Thoracic aorta (tissue), 2 donors: ENCODE data around the gene TBC1D10B. TPM values are rescaled to one million over a fixed set of nuclear protein-coding genes. Genes with fewer than 3 reads are reported as not detected.
A peak's percentile ranks its signal among the peaks of the same experiment; 100 is the strongest.

ENCODE experiments used
- ATAC-seq: fragments of 150-250 bp; one replicate; pipeline ENCODE4 v1.8.0; 2017; ENCODE audit warnings: low read depth; ENCODE audit not compliant: insufficient number of reproducible peaks, low FRiP score
- DNase-seq: peaks from one replicate; pipeline ENCODE4 v3.0.0-alpha.2; 2020; ENCODE audit warnings: low spot score
- H3K27ac ChIP-seq, 2 donors: fragments of 200-600 bp; sonication (generic); 1 replicate in 1 of 2; 2 replicates in 1 of 2; pipeline ENCODE4 v1.5.1; 2016; ENCODE audit warnings: mild to moderate bottlenecking in 2 of 2, moderate library complexity in 2 of 2
- H3K27me3 ChIP-seq: fragments of 200-600 bp; sonication (generic); replicated peaks from 2 replicates; pipeline ENCODE4 v1.6.0; 2016; ENCODE audit warnings: mild to moderate bottlenecking; ENCODE audit not compliant: insufficient read depth
- H3K36me3 ChIP-seq: fragments of 200-600 bp; sonication (generic); one replicate; pipeline ENCODE4 v1.5.1; 2016
- H3K4me1 ChIP-seq, 2 donors: fragments of 200-600 bp; sonication (generic); 1 replicate in 1 of 2; 2 replicates in 1 of 2; pipeline versions ENCODE4 v1.5.1 to v1.6.0; 2016; ENCODE audit warnings: low read depth in 2 of 2, mild to moderate bottlenecking in 1 of 2; ENCODE audit not compliant: control insufficient read depth in 1 of 2
- H3K4me3 ChIP-seq: fragments of 200-600 bp; sonication (generic); 2 replicates; pipeline ENCODE4 v1.5.1; 2016; ENCODE audit warnings: mild to moderate bottlenecking
- H3K9me3 ChIP-seq: fragments of 200-600 bp; sonication (generic); 2 replicates; pipeline ENCODE4 v1.5.1; 2016
- CTCF ChIP-seq: fragments of 200-600 bp; sonication (generic); IDR thresholded peaks from one replicate; pipeline ENCODE4 v1.5.1; 2019; ENCODE audit warnings: antibody characterized with exemption
- total RNA-seq, 2 donors: library from RNA; depleted of rRNA; stranded (reverse); fragments of >200 nt; gene quantifications; one replicate each; pipeline versions ENCODE4 v1.1.0 to v1.2.3, GENCODE V29; 2016

TBC1D10B gene
- total RNA-seq, 2 donors from 2014 or later: 34.5 TPM

GRCh38 chr16:30409125-30410060, 39.1 kb upstream of the TBC1D10B start:
- ATAC-seq (no peak), DNase-seq (peak; percentile 68)
- peaks cover 9% of the 10 kb centered on the region for H3K36me3 ChIP-seq
- TF ChIP-seq CTCF: peak; percentile 92
- H3K9me3 ChIP-seq: no peaks in the 10 kb centered on the region
- no peaks in the 10 kb centered on the region for H3K27me3 ChIP-seq
- H3K4me3 ChIP-seq: peak overlapping the region; percentile 20
- H3K4me1 ChIP-seq: peaks cover 14 to 28% of the 10 kb centered on the region in 2 donors
- H3K27ac ChIP-seq: peak overlapping the region; percentile 26 to 42

- Histone ChIP-seq H3K27ac (peak overlapping the region; percentile 90 to 95), H3K4me1 (peaks cover 14 to 28% of the 10 kb centered on the region in 2 donors), H3K9me3 (no peaks in the 10 kb centered on the region), H3K36me3 (peaks cover 9% of the 10 kb centered on the region), H3K27me3 (no peaks in the 10 kb centered on the region), H3K4me3 (peak overlapping the region; percentile 87)
- ATAC-seq (no peak), DNase-seq (no peak)
- TF ChIP-seq CTCF: no peak
Measured at GRCh38 chr16:30407804-30408534, 37.7 kb upstream of the TBC1D10B start.

- Histone ChIP-seq H3K27ac (peak within 1 kb of the TSS; percentile 90 to 95), H3K9me3 (no peaks in the 10 kb centered on the region), H3K27me3 (no peaks in the 10 kb centered on the region), H3K4me3 (peak within 1 kb of the TSS; percentile 87), H3K4me1 (peaks cover 14 to 28% of the 10 kb centered on the region in 2 donors), H3K36me3 (peaks cover 8% of the 10 kb centered on the region)
- no peak for TF ChIP-seq CTCF
- peak; percentile 76 for DNase-seq
- peak; percentile 79 for ATAC-seq
Measured at GRCh38 chr16:30407102-30407803, 37.0 kb upstream of the TBC1D10B start, which contains the start of gene ZNF771. ZNF771 (plus strand) TSS chr16:30407606; CDS start chr16:30408054, 448 bp downstream.

GRCh38 chr16:30406795-30407101, 36.5 kb upstream of the TBC1D10B start:
- H3K4me3 ChIP-seq: peak overlapping the region; percentile 87
- H3K4me1 ChIP-seq: peaks cover 14 to 28% of the 10 kb centered on the region in 2 donors
- peaks cover 3% of the 10 kb centered on the region for H3K36me3 ChIP-seq
- TF ChIP-seq CTCF: no peak
- H3K27me3 ChIP-seq: no peaks in the 10 kb centered on the region
- no peak for ATAC-seq
- DNase-seq: no peak
- H3K9me3 ChIP-seq: no peaks in the 10 kb centered on the region
- peak overlapping the region; percentile 90 to 95 for H3K27ac ChIP-seq
